Muscle of back (tissue), 13 donors: ENCODE results near the gene SERTM2. TPM values are rescaled to one million over a fixed set of nuclear protein-coding genes. Genes with fewer than 3 reads are reported as not detected.
"Not testable (repeated sequence)": the region's sequence is repeated elsewhere in the genome, so short reads cannot be mapped to it uniquely, and the experiment has no call there.

Experiments used
- DNase-seq, 3 donors: peaks; one replicate each; pipeline versions ENCODE4 v3.0.0 to v3.0.0-alpha.2; 2013
- long read RNA-seq, 9 donors: transcript quantifications; one replicate each; lab custom pipeline, GENCODE V29; 2026
- polyA plus RNA-seq, 10 donors: library from polyadenylated mRNA; unstranded; fragments of 120-200 nt; gene quantifications; one replicate each; pipeline ENCODE4 v1.2.1, GENCODE V29; 2013; ENCODE audit not compliant: insufficient read length in 10 of 10

The SERTM2 gene
- 1 to 10 TPM in 1 of 10 donors, under 1 TPM in 9; 0.22 to 1.0 (median 0.48) TPM for polyA plus RNA-seq
- long read RNA-seq, donor 1 = 0 reads
- long read RNA-seq, donor 2 = 0 reads
- long read RNA-seq, donor 3 = 0 reads
- long read RNA-seq, donor 4 = 0 reads
- long read RNA-seq, donor 5 = 0 reads
- long read RNA-seq, donor 6 = 0 reads
- long read RNA-seq, donor 7 = 0 reads
- long read RNA-seq, donor 8 = 0 reads
- long read RNA-seq, donor 9 = 0 reads

GRCh38 chrX:111511477-111511876 is at the start of gene SERTM2:
Gene SERTM2, plus strand, starts transcription at chrX:111511645. Its CDS starts 7,213 bp downstream, at chrX:111518858.
- DNase-seq = peak in 1 of 3 donors; percentile 11

- DNase-seq = no peak
These were observed 45.8 kb upstream of the SERTM2 start for GRCh38 chrX:111465669-111466068.

DNA sequence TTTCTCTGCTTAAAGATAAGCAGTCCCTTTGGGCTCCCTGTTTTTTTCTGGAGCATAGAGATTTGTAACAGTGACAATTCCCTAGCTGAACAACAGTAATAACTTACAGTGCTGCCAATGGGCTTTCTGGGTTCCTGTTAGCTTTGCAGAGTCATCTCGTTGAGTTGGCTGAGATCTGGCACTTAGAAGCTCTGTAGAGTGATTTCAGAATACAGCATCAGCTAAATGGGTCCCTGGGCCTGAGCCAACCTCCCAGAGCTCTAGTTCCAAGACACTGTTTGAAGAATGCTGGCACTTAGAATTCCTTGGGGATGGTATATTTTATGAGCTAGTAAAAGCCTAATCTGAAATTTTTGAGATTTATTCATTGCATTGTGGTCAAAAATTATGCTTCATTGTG is 43.5 kb upstream of the SERTM2 start:
- DNase-seq = peak in 1 of 3 donors; percentile 34

GRCh38 chrX:111470681-111471403 is 40.6 kb upstream of the SERTM2 start:
- no peak for DNase-seq

DNA sequence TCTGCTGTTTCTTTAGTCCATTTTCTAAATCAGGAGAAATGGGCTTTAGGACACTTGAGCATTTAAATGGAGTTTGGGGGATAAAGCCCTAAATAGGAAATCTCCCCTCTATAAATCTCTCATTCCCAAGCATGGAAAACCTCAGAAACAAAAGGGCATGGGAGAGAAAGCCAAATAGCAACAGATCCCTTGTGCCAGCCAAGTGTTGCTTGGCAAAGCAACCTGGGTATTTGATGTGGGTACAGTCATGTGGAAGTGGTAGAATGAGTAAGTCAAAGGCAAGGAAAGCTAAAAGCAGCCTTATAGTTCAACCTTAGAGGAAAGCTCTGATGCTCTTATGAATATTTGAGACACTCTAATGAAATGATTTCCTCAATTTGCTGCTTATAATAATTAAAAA is 29.5 kb upstream of the SERTM2 start:
- DNase-seq = no peak

DNA sequence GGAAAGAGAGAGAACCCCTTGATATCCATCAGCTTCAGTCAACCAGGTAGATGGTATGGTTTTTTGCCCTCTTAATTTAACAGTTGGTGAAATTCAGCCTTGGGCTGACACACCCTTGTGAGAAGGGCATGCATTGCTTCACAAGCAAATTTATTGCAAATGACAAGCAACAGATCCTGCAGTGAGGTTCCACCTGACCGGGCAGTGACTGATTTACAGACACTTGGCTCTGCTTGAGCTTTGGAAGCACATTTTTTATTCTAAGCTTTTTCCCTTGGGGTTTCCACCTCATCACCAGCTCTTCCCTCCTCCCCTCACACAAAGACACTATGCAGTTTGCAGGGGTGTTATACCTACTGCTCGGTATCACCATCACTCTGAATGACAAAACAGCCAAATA is 28.3 kb upstream of the SERTM2 start:
- no peak for DNase-seq

DNA sequence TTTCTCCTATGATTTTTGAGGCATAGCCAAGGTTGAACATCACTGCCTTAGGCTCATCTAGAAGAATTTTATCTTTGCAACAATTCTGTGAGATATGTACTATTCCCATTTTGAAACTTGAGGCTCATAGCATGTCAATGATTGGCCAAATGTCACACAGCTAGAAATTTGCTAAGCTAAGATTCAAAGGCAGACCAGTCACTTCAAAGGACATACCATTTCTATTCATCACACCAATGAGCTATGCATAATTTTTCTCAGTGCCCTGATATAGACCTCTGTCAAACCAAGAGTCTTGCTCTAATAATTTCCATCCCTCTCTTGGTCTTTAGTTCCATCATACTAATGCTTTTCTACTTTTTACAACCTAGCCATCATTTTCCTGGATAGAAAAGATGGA is 27.6 kb upstream of the SERTM2 start:
- DNase-seq = no peak

- peak in 2 of 3 donors; percentile 17 to 36 for DNase-seq
These were observed 20.8 kb upstream of the SERTM2 start for GRCh38 chrX:111490688-111491087.

DNA sequence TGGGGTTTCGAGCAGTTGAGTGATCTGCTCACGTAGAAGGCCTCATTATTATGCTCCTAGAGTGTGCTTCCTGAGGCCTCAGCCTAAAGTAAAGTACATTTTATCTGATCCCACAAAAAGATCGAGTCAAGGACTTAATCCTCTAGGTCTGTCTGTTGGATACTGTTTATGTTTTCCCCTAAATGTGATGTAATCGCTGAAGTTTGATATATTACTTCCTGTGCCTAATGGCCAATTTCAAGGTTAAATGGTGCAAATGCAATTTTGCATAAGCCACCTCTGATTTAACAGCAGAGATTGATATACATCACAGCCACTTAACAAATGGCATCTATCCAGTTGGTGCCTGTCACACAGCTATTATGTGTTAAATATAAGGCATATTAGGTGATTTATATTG is 19.4 kb upstream of the SERTM2 start:
- no peak for DNase-seq

DNA sequence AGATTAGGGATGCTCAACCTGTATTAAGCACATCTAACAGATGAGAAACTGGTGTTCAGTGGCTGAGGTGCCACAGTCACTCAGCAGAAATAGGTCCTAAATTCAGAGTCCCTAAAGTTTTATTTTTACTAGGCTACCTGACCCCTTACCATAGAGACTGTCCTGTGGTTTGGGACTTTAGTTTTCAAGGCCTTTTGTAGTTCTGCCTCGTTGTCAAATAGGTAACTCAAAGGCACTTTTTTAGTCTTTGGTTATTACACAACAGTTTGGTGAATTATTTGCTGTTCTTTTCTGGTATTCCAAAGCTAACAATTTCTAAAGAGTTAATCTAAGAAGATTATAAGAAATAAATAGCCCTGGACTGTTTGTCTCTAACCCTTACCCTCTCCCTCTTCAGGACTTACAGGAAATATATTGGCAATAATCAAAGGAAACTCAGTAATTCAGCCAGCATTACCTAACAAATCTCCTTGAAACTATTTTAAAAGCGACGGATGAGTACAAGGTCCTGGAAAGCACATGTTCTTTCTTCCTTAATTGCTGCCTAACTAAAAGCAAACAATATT is 12.8 kb upstream of the SERTM2 start:
- no peak for DNase-seq

DNA sequence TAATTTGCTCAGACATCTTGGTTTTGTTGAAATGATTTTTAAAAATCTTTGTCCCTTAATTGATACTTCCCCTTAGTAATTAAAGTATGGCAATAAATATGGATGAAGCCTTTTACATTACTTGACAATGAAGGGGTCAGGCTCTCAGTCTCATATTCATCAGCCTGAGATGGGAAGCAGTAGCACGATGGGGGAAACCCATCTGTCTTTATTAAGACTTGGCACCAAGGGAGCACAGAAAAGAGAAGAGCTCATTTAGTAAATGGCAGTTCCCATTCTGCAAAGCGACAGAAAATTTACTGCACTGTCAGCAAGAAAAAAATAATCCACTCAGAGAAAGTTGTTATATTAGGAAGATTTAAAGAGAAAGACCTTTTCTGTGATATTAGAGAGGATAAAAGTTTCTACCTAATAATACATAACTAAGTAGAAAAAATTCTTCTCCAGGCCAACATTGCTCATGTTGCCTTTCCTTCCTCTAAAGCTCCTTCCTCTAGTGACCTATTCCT is 7.9 kb upstream of the SERTM2 start:
- DNase-seq = no peak

DNA sequence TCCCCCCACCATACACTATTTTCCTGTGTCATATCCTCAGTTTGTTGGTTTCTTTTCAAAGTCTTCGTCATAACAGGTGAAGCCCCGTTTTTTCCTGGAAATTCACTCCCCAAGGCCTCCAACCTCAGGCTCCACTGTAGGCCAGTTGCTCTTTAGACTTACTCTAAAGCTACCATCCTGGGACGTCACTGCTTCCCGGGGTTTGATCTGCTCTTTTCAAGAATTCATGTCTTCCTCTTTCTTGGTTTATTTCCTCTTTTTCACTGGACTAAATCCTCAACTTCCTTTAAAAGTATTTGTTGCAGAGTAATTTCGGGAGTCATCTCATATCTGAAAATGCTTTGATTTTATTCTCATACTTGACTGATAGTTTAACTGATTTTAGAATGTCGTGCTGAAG is 6.5 kb upstream of the SERTM2 start:
- peak in 1 of 3 donors; percentile 2 for DNase-seq

- no peak for DNase-seq
These were observed 5.7 kb upstream of the SERTM2 start for GRCh38 chrX:111505783-111506182.

GRCh38 chrX:111506826-111507225 is 4.6 kb upstream of the SERTM2 start:
- DNase-seq = no peak

DNA sequence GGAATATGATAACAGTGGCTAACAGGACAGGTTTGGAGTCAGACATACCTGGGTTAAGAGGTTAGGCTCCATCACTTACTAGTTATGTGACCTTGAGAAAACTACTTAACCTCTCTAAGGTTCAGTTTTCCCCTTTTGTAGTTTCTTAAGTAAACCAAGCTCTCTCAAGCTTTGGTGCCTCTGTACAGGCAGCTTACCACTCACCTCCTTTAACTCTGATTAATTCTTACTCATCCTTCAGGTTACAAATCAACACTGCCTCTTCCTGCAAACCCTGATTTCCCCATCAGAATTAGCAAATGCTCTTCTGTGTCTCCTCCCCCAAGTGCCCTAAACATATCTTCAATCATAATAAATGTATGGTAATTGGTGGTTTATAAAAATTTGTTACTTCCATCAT is 3.5 kb upstream of the SERTM2 start:
- no peak for DNase-seq

DNA sequence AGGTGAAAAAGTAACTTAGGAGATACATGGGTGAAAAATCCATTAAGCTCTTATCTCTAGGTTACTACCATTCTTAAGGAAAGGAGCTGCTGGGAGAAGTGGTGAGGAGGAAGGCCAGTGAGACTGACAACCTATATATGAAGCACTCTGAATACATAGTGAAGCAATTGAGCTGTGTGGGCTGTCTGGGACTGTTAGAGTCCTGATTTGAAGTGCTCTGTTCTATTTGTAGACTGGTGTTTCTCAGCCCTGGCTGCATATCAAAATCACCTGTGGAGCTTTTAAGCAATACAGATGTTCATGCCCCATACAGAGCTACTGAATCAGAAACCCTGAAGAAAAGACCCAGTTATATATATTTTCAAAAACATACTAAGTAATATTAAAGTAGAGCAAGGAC is 3.9 kb downstream of the SERTM2 start:
- no peak for DNase-seq

GRCh38 chrX:111518667-111519066 is 7.2 kb downstream of the SERTM2 start:
- DNase-seq = no peak

DNA sequence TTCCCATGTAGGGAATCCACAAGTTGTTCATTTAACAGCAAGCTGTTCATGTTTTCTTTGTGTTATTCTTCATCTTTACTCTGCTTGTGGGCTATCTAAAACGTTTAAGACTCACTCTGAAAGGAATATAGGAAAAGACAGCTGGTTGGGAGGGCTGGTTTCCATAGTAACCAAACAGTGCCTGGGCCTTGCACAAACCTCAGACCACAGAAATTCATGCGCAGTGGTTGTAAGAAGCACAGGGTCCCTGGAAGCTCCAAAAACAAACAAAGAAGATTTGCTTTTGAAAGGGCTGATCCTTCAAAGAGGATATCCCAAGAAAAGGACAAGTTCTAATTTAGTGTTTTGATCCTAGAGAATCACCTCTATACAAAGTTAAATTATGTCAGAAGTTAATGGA is 7.8 kb downstream of the SERTM2 start:
- peak; percentile 51 to 79 (median 54) for DNase-seq

DNA sequence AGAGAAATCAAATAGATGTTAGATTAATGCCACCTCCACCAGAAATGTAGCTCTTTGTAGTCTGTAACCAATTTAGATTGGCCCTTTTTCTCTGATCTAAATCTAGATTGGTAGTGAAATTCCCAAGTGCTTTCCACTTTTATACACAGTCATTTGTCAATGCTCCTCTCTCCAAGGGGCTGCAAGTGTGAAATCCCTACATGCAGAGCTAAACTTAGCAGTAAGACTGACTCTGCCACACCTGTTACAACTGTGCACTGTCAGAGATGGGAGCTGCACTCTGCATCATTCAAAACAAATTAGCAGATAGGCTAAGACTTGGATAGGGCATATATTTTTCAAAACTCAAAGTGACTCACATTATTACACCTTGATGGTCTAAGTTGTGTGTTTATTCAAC is 9.1 kb downstream of the SERTM2 start:
- DNase-seq = peak in 1 of 3 donors; percentile 2

DNA sequence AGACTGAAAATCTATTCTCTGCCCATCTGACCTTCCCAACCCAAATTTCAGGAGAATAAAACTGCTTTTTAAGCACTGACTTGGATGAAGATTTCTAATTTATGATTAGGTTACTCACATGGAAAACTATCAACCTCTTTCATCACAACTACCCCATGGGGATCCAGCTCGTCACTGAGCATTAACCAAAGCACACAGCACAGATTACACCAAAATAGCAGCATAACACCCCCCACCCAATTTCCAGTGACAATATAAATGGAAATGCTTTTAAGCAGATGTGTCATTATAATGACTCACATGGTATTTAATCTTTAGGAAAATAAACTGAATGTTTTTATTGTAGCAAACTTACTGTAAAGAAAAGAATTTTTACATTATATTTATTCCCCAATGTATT is 9.7 kb downstream of the SERTM2 start:
- DNase-seq = no peak

DNA sequence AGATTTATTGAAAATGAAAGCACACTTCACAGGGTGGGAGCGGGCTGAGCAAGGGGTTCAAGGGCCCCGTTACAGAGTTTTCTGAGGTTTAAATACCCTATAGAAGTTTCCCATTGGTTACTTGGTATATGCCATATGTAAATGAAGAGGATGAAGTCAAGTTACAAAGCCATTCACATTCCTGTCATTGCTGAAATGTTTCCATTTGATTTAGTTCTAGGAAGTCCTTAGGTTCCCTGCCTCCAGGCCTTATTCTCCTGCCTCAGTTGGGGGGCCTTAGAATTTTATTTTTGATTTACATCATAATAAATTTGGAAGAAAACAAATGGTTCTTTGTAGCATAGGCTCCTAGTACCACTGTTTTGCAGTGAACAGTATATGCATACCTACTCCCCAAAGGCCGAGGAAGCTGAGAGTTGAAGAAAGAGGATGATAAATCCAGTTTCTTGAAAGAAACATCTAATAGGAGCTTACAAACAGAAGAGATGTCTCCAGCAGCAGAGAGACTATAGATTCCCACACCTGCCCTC is 31.8 kb downstream of the SERTM2 start:
- DNase-seq = no peak

- DNase-seq = not testable (repeated sequence)
These were observed 37.8 kb downstream of the SERTM2 start for GRCh38 chrX:111549235-111549634.
